DOHH2 (cell line): ENCODE results near the gene FBXL2.

Experiments
- H3F3A ChIP-seq: fragments of 200-600 bp; sonication (generic), shearing (Covaris generic); 2 replicates; pipeline ENCODE4 v1.6.0; 2016; ENCODE audit warnings: antibody characterized with exemption, mild to moderate bottlenecking; ENCODE audit not compliant: control insufficient read depth, insufficient read depth
- H3K27ac ChIP-seq: fragments of 200-600 bp; sonication (generic); 2 replicates; pipeline ENCODE4 v1.5.1; 2014; ENCODE audit warnings: low read depth, mild to moderate bottlenecking, low read length, moderate library complexity
- H3K27me3 ChIP-seq: fragments of 200-600 bp; sonication (generic); 2 replicates; pipeline ENCODE4 v1.6.1; 2014; ENCODE audit warnings: mild to moderate bottlenecking, low read length, mixed read lengths; ENCODE audit not compliant: control insufficient read depth
- H3K36me3 ChIP-seq: fragments of 200-600 bp; sonication (generic); 2 replicates; pipeline ENCODE4 v1.6.1; 2014; ENCODE audit warnings: mild to moderate bottlenecking, low read length, moderate library complexity, mixed read lengths; ENCODE audit not compliant: control insufficient read depth
- H3K4me1 ChIP-seq: fragments of 200-600 bp; sonication (generic); 2 replicates; pipeline ENCODE4 v1.6.1; 2014; ENCODE audit warnings: mild to moderate bottlenecking, low read length, mixed read lengths; ENCODE audit not compliant: control insufficient read depth
- H3K4me2 ChIP-seq: fragments of 200-600 bp; sonication (generic); 2 replicates; pipeline ENCODE4 v1.6.0; 2014; ENCODE audit warnings: mild to moderate bottlenecking, low read length, moderate library complexity
- H3K4me3 ChIP-seq: fragments of 200-600 bp; sonication (generic); 2 replicates; pipeline ENCODE4 v1.5.1; 2014; ENCODE audit warnings: mild to moderate bottlenecking, low read length, mixed read lengths
- H3K79me2 ChIP-seq: fragments of 200-600 bp; sonication (generic); 2 replicates; pipeline ENCODE4 v1.6.1; 2014; ENCODE audit warnings: mild to moderate bottlenecking, low read length, mixed read lengths; ENCODE audit not compliant: control insufficient read depth
- H3K9me2 ChIP-seq: fragments of 200-600 bp; sonication (generic); replicated peaks from 2 replicates; pipeline ENCODE4 v1.6.1; 2014; ENCODE audit warnings: mild to moderate bottlenecking, low read length, mixed read lengths; ENCODE audit not compliant: control insufficient read depth
- H3K9me3 ChIP-seq: fragments of 200-600 bp; sonication (generic); 2 replicates; pipeline ENCODE4 v1.6.1; 2014; ENCODE audit warnings: antibody characterized with exemption, low read length, mixed read lengths; ENCODE audit not compliant: control insufficient read depth, insufficient read depth
- H4K20me1 ChIP-seq: fragments of 200-600 bp; sonication (generic); 2 replicates; pipeline ENCODE4 v1.6.0; 2014; ENCODE audit warnings: low read depth, mild to moderate bottlenecking, antibody characterized with exemption, low read length, moderate library complexity; ENCODE audit not compliant: control insufficient read depth, insufficient read depth
- EZH2phosphoT487 ChIP-seq: fragments of 200-600 bp; sonication (generic); IDR thresholded peaks from 2 replicates; pipeline ENCODE4 v1.6.1; 2017; ENCODE audit warnings: borderline replicate concordance, mild to moderate bottlenecking, antibody characterized with exemption, low read length, moderate library complexity, mixed read lengths
- TF ChIP-seq, protein P1 (sequence below): fragments of 200-600 bp; sonication (generic); IDR thresholded peaks from one replicate; pipeline ENCODE4 v1.5.1; 2014; ENCODE audit warnings: antibody characterized with exemption, mild to moderate bottlenecking, low read depth, low read length; ENCODE audit not compliant: poor library complexity, severe bottlenecking

Gene FBXL2

DNA sequence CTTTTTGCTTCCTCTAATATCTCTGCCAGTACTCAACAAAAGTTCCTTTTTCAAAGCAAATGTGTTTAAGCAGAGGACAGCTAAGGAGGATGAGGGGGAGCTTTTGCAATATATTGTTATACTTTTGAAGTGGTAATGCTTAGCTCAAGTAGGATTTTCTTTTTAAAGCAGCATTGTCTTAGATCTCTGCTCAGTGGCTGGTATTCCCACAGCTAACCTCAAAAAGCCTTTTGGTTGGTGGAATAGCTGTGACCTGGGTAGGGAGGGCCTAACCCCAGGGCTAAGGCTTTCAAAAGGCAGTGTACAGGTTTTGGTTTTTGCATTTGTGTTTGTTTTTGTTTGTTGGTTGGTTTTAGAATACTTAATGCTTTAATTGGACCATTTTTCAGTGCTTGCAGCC lies 86.8 kb downstream of the FBXL2 start:
- no peaks in the 10 kb centered on the region for H3K4me1 ChIP-seq
- H3F3A ChIP-seq = no peaks in the 10 kb centered on the region
- H3K27me3 ChIP-seq = peaks cover 14% of the 10 kb centered on the region; the same call in 1 of the 2 replicates
- H3K4me2 ChIP-seq = no peak overlapping the region
- TF ChIP-seq, protein P1, sequence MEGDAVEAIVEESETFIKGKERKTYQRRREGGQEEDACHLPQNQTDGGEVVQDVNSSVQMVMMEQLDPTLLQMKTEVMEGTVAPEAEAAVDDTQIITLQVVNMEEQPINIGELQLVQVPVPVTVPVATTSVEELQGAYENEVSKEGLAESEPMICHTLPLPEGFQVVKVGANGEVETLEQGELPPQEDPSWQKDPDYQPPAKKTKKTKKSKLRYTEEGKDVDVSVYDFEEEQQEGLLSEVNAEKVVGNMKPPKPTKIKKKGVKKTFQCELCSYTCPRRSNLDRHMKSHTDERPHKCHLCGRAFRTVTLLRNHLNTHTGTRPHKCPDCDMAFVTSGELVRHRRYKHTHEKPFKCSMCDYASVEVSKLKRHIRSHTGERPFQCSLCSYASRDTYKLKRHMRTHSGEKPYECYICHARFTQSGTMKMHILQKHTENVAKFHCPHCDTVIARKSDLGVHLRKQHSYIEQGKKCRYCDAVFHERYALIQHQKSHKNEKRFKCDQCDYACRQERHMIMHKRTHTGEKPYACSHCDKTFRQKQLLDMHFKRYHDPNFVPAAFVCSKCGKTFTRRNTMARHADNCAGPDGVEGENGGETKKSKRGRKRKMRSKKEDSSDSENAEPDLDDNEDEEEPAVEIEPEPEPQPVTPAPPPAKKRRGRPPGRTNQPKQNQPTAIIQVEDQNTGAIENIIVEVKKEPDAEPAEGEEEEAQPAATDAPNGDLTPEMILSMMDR = no peak
- no peak for TF ChIP-seq EZH2phosphoT487
- H3K9me3 ChIP-seq = no peaks in the 10 kb centered on the region
- H3K79me2 ChIP-seq = no peaks in the 10 kb centered on the region
- H3K36me3 ChIP-seq = no peaks in the 10 kb centered on the region
- H3K4me3 ChIP-seq = no peak overlapping the region
- H3K27ac ChIP-seq = no peak overlapping the region
- H4K20me1 ChIP-seq = no peaks in the 10 kb centered on the region
- H3K9me2 ChIP-seq = no peaks in the 10 kb centered on the region

DNA sequence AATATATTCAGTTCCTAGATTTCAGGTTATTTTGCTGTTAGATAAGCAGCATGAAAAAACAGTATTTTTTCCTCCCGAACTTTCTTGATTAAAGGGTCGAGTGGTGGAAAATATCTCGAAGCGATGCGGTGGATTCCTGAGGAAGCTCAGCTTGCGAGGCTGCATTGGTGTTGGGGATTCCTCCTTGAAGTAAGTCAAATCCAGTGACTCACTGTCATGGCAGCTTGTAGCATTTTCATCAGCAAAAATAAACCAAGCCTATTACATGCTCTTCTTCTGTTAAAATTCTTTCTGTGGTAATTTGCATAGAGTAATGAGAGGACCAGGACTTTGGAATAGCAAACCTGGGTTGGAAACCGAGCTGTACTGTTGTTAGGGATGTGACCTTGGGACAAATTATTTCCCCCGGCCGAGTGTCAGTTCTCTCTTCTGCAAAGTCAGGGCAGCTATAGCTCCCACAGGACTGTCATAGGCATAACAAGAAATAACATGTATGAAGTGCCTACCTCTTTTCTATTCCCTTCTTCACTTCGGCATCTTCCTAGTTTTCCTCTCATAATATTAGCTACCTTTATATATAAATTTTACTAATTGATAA lies 87.4 kb downstream of the FBXL2 start:
- no peak for TF ChIP-seq EZH2phosphoT487
- TF ChIP-seq, protein P1 = no peak
- no peak overlapping the region for H3K4me3 ChIP-seq
- no peaks in the 10 kb centered on the region for H3K9me2 ChIP-seq
- no peaks in the 10 kb centered on the region for H3K36me3 ChIP-seq
- H3K4me1 ChIP-seq = no peaks in the 10 kb centered on the region
- no peaks in the 10 kb centered on the region for H4K20me1 ChIP-seq
- H3F3A ChIP-seq = no peaks in the 10 kb centered on the region
- H3K9me3 ChIP-seq = no peaks in the 10 kb centered on the region
- no peaks in the 10 kb centered on the region for H3K79me2 ChIP-seq
- no peak overlapping the region for H3K4me2 ChIP-seq
- no peak overlapping the region for H3K27ac ChIP-seq
- peaks cover 14% of the 10 kb centered on the region; the same call in 1 of the 2 replicates for H3K27me3 ChIP-seq

DNA sequence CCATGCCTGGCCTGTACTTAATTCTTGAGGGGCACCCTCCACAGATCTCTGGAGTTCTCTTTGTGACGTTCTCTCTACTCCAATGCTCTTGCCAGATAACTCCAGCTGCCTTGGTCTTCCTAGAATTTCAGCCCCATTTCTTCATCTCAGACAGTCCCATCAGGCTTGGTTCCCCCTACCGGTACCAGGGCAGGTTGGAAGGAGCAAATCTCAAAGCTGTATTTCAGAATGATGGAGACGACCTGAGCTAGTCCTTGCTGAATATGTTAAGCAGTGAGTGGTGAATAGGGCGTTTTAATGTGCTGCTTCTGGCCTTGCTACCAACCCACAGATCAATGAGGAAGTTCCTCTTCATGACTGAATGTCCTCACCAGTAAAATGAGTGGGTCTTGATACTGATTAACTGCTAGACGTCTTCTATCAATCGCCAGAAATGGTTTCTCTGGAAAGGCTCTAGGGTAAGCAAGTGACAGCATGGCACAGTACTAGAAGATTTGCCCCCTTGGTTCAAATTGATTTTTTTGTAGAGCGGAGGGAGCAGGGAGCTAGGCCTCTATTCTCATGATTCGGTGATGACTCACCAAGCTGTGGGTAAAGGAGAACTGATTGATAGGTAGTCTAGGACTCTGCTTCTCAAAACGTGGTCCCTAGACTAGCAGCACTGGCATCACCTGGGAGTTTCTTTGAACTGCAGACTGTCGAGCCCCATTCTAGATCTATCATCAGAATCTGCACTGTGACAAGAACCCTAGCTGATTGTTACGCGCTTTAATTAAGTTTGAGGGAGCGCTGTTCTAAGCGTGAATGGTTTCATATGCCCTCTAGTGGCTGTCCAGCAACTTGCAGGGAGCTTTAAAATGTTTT lies 95.2 kb downstream of the FBXL2 start:
- H3K36me3 ChIP-seq = no peaks in the 10 kb centered on the region
- no peak overlapping the region for H3K27ac ChIP-seq
- H3K9me2 ChIP-seq = no peaks in the 10 kb centered on the region
- no peaks in the 10 kb centered on the region for H3K9me3 ChIP-seq
- no peaks in the 10 kb centered on the region for H3K27me3 ChIP-seq
- no peaks in the 10 kb centered on the region for H3K4me1 ChIP-seq
- H3K4me2 ChIP-seq = no peak overlapping the region
- TF ChIP-seq, protein P1 = peak; percentile 98
- no peak for TF ChIP-seq EZH2phosphoT487
- H3F3A ChIP-seq = no peaks in the 10 kb centered on the region
- no peaks in the 10 kb centered on the region for H4K20me1 ChIP-seq
- H3K4me3 ChIP-seq = no peak overlapping the region
- H3K79me2 ChIP-seq = no peaks in the 10 kb centered on the region
